Panc1 (cell line): ENCODE results near the gene SIGLEC11. TPM values are rescaled to one million over a fixed set of nuclear protein-coding genes. Genes with fewer than 3 reads are reported as not detected.
A peak's percentile ranks its signal among the peaks of the same experiment; 100 is the strongest.

Experiments used
- ATAC-seq: fragments of 200-7000 bp; cut with Tn5 transposase; 2 replicates; pipeline ENCODE4 v1.9.1; 2020; ENCODE audit warnings: mild to moderate bottlenecking, moderate library complexity
- BruUV-seq: library from RNA; stranded (reverse); fragments of 400-500 nt; replicated peaks from 2 replicates; lab custom pipeline; 2021; lab: Mats Ljungman, UMichigan
- CTCF ChIA-PET: fragments of 300-600 bp; sonication (Branson Sonifier 250); formaldehyde crosslinking; loops from one replicate; lab custom pipeline; 2022; ENCODE audit warnings: antibody characterized with exemption; lab: Charles Lee
- POLR2A ChIA-PET: fragments of 300-600 bp; sonication (Branson Sonifier 250); formaldehyde crosslinking; loops from one replicate; lab custom pipeline; 2022; ENCODE audit warnings: antibody characterized with exemption; lab: Charles Lee
- DNase-seq: peaks from one replicate; pipeline ENCODE4 v3.0.0-alpha.2; 2010; ENCODE audit warnings: low read depth, low spot score
- H3K27ac ChIP-seq: 2 replicates; pipeline ENCODE4 v1.5.1; 2011; ENCODE audit warnings: mild to moderate bottlenecking, low read length, inconsistent platforms
- H3K27me3 ChIP-seq: fragments of 200-500 bp; sonication (Bioruptor generic); 2 replicates; pipeline ENCODE4 v1.6.0; 2014; ENCODE audit warnings: low read length, inconsistent platforms; ENCODE audit not compliant: control insufficient read depth, insufficient read depth
- H3K36me3 ChIP-seq: fragments of 200-500 bp; sonication (Bioruptor generic); 2 replicates; pipeline ENCODE4 v1.5.1; 2014; ENCODE audit warnings: inconsistent platforms, mild to moderate bottlenecking, low read length, moderate library complexity; ENCODE audit not compliant: control insufficient read depth, insufficient read depth
- H3K4me1 ChIP-seq: 2 replicates; pipeline ENCODE4 v1.5.1; 2011; ENCODE audit warnings: inconsistent platforms, mild to moderate bottlenecking, low read length, moderate library complexity; ENCODE audit not compliant: control insufficient read depth, insufficient read depth
- H3K4me3 ChIP-seq, 2 experiments: 2 replicates each; pipeline ENCODE4 v1.5.1; 2011 to 2012; ENCODE audit warnings: low read depth in 2 of 2, low read length in 2 of 2, mild to moderate bottlenecking in 2 of 2, inconsistent platforms in 1 of 2, moderate library complexity in 1 of 2
- H3K9me3 ChIP-seq: fragments of 200-500 bp; sonication (Bioruptor generic); 2 replicates; pipeline ENCODE4 v1.5.1; 2014; ENCODE audit warnings: low read depth, mild to moderate bottlenecking, inconsistent platforms, low read length, moderate library complexity; ENCODE audit not compliant: control insufficient read depth, insufficient read depth
- CTCF ChIP-seq: fragments of 450-650 bp; IDR thresholded peaks from 2 replicates; pipeline ENCODE4 v1.5.1; 2017; ENCODE audit warnings: mild to moderate bottlenecking
- POLR2AphosphoS5 ChIP-seq: IDR thresholded peaks from 2 replicates; pipeline ENCODE4 v1.6.1; 2012; ENCODE audit warnings: mild to moderate bottlenecking, low read depth, low read length, moderate library complexity
- REST ChIP-seq, 2 experiments: IDR thresholded peaks; 2 replicates each; pipeline ENCODE4 v1.6.1; 2011 to 2012; ENCODE audit warnings: low read depth in 2 of 2, control low read depth in 1 of 2, low read length in 1 of 2, mild to moderate bottlenecking in 1 of 2, moderate library complexity in 1 of 2; ENCODE audit not compliant: insufficient read depth in 1 of 2
- SIN3A ChIP-seq: IDR thresholded peaks from 2 replicates; pipeline ENCODE4 v1.6.1; 2012; ENCODE audit warnings: low read depth, mild to moderate bottlenecking, low read length, moderate library complexity, borderline replicate concordance; ENCODE audit not compliant: insufficient read depth
- TCF7L2 ChIP-seq: IDR thresholded peaks from 2 replicates; pipeline ENCODE4 v1.6.1; 2011; ENCODE audit warnings: mild to moderate bottlenecking, low read depth, low read length, inconsistent platforms
- in situ Hi-C: cut with HindIII; loops from 2 replicates; pipeline ENCODE4 v1.10.0; 2016; ENCODE audit warnings: low sequenced_read_pairs, low pct_unique_long_range_greater_than_20kb
- intact Hi-C: fragments of 100-400 bp; cut with micrococcal nuclease; formaldehyde crosslinking; loops from one replicate; pipeline ENCODE4 v1.10.0; 2022; ENCODE audit not compliant: unreplicated experiment
- total RNA-seq: library from RNA; stranded (reverse); gene quantifications from one replicate; pipeline ENCODE4 v1.2.1, GENCODE V29; 2021; ENCODE audit not compliant: unreplicated experiment

SIGLEC11 gene
- total RNA-seq, 1 experiment from 2014 or later = not detected

GRCh38 chr19:49938662-49939061 lies 22.3 kb downstream of the SIGLEC11 start:
- DNase-seq (no peak), ATAC-seq (no peak)
- Histone ChIP-seq H3K36me3 (no peaks in the 10 kb centered on the region), H3K4me3 (no peak overlapping the region), H3K9me3 (no peaks in the 10 kb centered on the region), H3K4me1 (no peaks in the 10 kb centered on the region), H3K27me3 (no peaks in the 10 kb centered on the region), H3K27ac (no peak overlapping the region)
- TF ChIP-seq REST (IDR thresholded peaks at IDR 0.05; ENCODE audit: insufficient read depth in 1 of 2, low read depth in 2 of 2, low read length in 1 of 2) (no peak), SIN3A (no peak), TCF7L2 (no peak), CTCF (no peak), POLR2AphosphoS5 (no peak)
- in situ Hi-C loops = no loop called here
- no TSS peak for BruUV-seq
- ChIA-PET POLR2A (no interaction called here), CTCF (interaction anchor here (0.7 kb wide), 1 partner anchor 49 kb away, joined by 4 read pairs; no protein-coding TSS in a partner anchor)
- intact Hi-C loops = no loop called here

GRCh38 chr19:49937750-49938381 lies 23.1 kb downstream of the SIGLEC11 start:
- intact Hi-C loops (loop anchor here (2.0 kb wide), 1 partner anchor 47 kb away; no protein-coding TSS in a partner anchor), in situ Hi-C loops (no loop called here)
- H3K4me3 ChIP-seq = peak overlapping the region; percentile 20 to 40
- DNase-seq (no peak), ATAC-seq (peak; percentile 90)
- H3K9me3 ChIP-seq = no peaks in the 10 kb centered on the region
- TF ChIP-seq CTCF = peak; percentile 93
- no peak for TF ChIP-seq SIN3A
- peak in 1 of 2 experiments; percentile 55; a peak in 1 of 4 replicates for TF ChIP-seq REST (IDR thresholded peaks at IDR 0.05; ENCODE audit: insufficient read depth in 1 of 2, low read depth in 2 of 2, low read length in 1 of 2)
- H3K27ac ChIP-seq = no peak overlapping the region
- BruUV-seq = no TSS peak
- H3K27me3 ChIP-seq = no peaks in the 10 kb centered on the region
- ChIA-PET POLR2A (no interaction called here), CTCF (interaction anchor here (0.6 kb wide), 1 partner anchor 198 kb away, joined by 3 read pairs; no protein-coding TSS in a partner anchor)
- H3K4me1 ChIP-seq = no peaks in the 10 kb centered on the region
- H3K36me3 ChIP-seq = no peaks in the 10 kb centered on the region
